Measurements from ENCODE around the gene A1CF.
A peak's percentile ranks its signal among the peaks of the same experiment; 100 is the strongest.
"Not testable (repeated sequence)": the region's sequence is repeated elsewhere in the genome, so short reads cannot be mapped to it uniquely, and the experiment has no call there.

The A1CF gene

GRCh38 chr10:50787962-50788361, 97.5 kb downstream of the A1CF start:
- not testable (repeated sequence) for DNase-seq (ENCODE audit: low read depth)

GRCh38 chr10:50782017-50782416, 103.4 kb downstream of the A1CF start:
- not testable (repeated sequence) for DNase-seq (ENCODE audit: low read depth)

- not testable (repeated sequence) for DNase-seq (ENCODE audit: low read depth)
Observed at GRCh38 chr10:50780036-50780435, 105.4 kb downstream of the A1CF start.

- DNase-seq (ENCODE audit: low read depth): not testable (repeated sequence)
Observed at GRCh38 chr10:50774868-50775267, 110.6 kb downstream of the A1CF start.

- DNase-seq (ENCODE audit: low read depth): not testable (repeated sequence)
Observed at GRCh38 chr10:50772042-50772441, 113.4 kb downstream of the A1CF start.

- peak; percentile 54 for DNase-seq (ENCODE audit: low read depth)
Observed at GRCh38 chr10:50766774-50767513, 118.5 kb downstream of the A1CF start.
